Neural cell (in vitro differentiated cells): ENCODE measurements around the gene STN1. TPM values are rescaled to one million over a fixed set of nuclear protein-coding genes. Genes with fewer than 3 reads are reported as not detected.

Experiments
- H2AFZ ChIP-seq: fragments of 200-600, 300-800 bp; sonication (generic), shearing (Covaris generic); 2 replicates; pipeline ENCODE4 v1.6.0; 2014; ENCODE audit warnings: low read depth, mild to moderate bottlenecking, antibody characterized with exemption, low read length, moderate library complexity
- H3F3A ChIP-seq: fragments of 200-600 bp; shearing (Covaris generic); 2 replicates; pipeline ENCODE4 v1.6.1; 2016; ENCODE audit warnings: mild to moderate bottlenecking, moderate library complexity, mixed read lengths, antibody characterized with exemption, low read length; ENCODE audit not compliant: insufficient read depth, poor library complexity, severe bottlenecking
- H3K27ac ChIP-seq: fragments of 200-600, 300-800 bp; sonication (generic), shearing (Covaris generic); 2 replicates; pipeline ENCODE4 v1.5.1; 2014; ENCODE audit warnings: mild to moderate bottlenecking, low read length, moderate library complexity
- H3K27me3 ChIP-seq: fragments of 300-800, 200-600 bp; sonication (generic), shearing (Covaris generic); 2 replicates; pipeline ENCODE4 v1.6.0; 2014; ENCODE audit warnings: mild to moderate bottlenecking, low read depth, low read length, moderate library complexity; ENCODE audit not compliant: insufficient read depth
- H3K36me3 ChIP-seq: fragments of 300-800, 200-600 bp; sonication (generic), shearing (Covaris generic); 2 replicates; pipeline ENCODE4 v1.5.1; 2014; ENCODE audit warnings: mild to moderate bottlenecking, antibody characterized with exemption, low read length, moderate library complexity; ENCODE audit not compliant: insufficient read depth
- H3K4me2 ChIP-seq: fragments of 300-800, 200-600 bp; sonication (generic), shearing (Covaris generic); 2 replicates; pipeline ENCODE4 v1.6.0; 2014; ENCODE audit warnings: mild to moderate bottlenecking, low read length
- H3K4me3 ChIP-seq: fragments of 300-800, 200-600 bp; sonication (generic), shearing (Covaris generic); 2 replicates; pipeline ENCODE4 v1.5.1; 2014; ENCODE audit warnings: mild to moderate bottlenecking, low read length, moderate library complexity
- H3K79me2 ChIP-seq: fragments of 200-600 bp; shearing (Covaris generic); replicated peaks from 2 replicates; pipeline ENCODE4 v1.6.0; 2014; ENCODE audit warnings: mild to moderate bottlenecking, low read length, moderate library complexity; ENCODE audit not compliant: insufficient read depth
- H3K9ac ChIP-seq: fragments of 300-800, 200-600 bp; sonication (generic), shearing (Covaris generic); 2 replicates; pipeline ENCODE4 v1.6.1; 2016; ENCODE audit warnings: mild to moderate bottlenecking, low read length, mixed read lengths
- H3K9me2 ChIP-seq: fragments of 200-600 bp; shearing (Covaris generic); 2 replicates; pipeline ENCODE4 v1.6.1; 2016; ENCODE audit warnings: mild to moderate bottlenecking, low read length, mixed read lengths; ENCODE audit not compliant: insufficient read depth
- H3K9me3 ChIP-seq: fragments of 200-600, 300-800 bp; sonication (generic), shearing (Covaris generic); 2 replicates; pipeline ENCODE4 v1.6.1; 2016; ENCODE audit warnings: mild to moderate bottlenecking, mixed run types, low read length, moderate library complexity, mixed read lengths
- H4K20me1 ChIP-seq: fragments of 200-600 bp; shearing (Covaris generic); 2 replicates; pipeline ENCODE4 v1.6.1; 2016; ENCODE audit warnings: mild to moderate bottlenecking, mixed run types; ENCODE audit not compliant: insufficient read depth
- CTCF ChIP-seq: fragments of 450-650 bp; IDR thresholded peaks from 2 replicates; pipeline ENCODE4 v1.5.1; 2014; ENCODE audit warnings: antibody characterized with exemption, mild to moderate bottlenecking, moderate library complexity; ENCODE audit not compliant: poor library complexity, severe bottlenecking
- EP300 ChIP-seq: fragments of 450-650 bp; conservative IDR thresholded peaks from 2 replicates; pipeline ENCODE4 v1.6.1; 2014; ENCODE audit warnings: antibody characterized with exemption, mild to moderate bottlenecking, moderate library complexity; ENCODE audit not compliant: poor library complexity, severe bottlenecking
- EZH2 ChIP-seq: fragments of 200-600, 300-800 bp; shearing (Covaris generic), sonication (generic); IDR thresholded peaks from 2 replicates; pipeline ENCODE4 v1.6.1; 2014; ENCODE audit warnings: antibody characterized with exemption, low read length, borderline replicate concordance, mild to moderate bottlenecking; ENCODE audit not compliant: insufficient read depth, poor library complexity, severe bottlenecking
- MXI1 ChIP-seq: fragments of 450-650 bp; conservative IDR thresholded peaks from 2 replicates; pipeline ENCODE4 v1.6.1; 2014; ENCODE audit warnings: antibody characterized with exemption, mild to moderate bottlenecking; ENCODE audit not compliant: poor library complexity, severe bottlenecking
- POLR2AphosphoS5 ChIP-seq: IDR thresholded peaks from 2 replicates; pipeline ENCODE4 v1.6.1; 2012
- RAD21 ChIP-seq: fragments of 450-650 bp; conservative IDR thresholded peaks from 2 replicates; pipeline ENCODE4 v1.6.1; 2014; ENCODE audit warnings: antibody characterized with exemption, mild to moderate bottlenecking, moderate library complexity
- REST ChIP-seq: IDR thresholded peaks from 2 replicates; pipeline ENCODE4 v1.6.1; 2012; ENCODE audit warnings: borderline replicate concordance
- SMC3 ChIP-seq: fragments of 450-650 bp; conservative IDR thresholded peaks from 2 replicates; pipeline ENCODE4 v1.6.1; 2014; ENCODE audit warnings: antibody characterized with exemption, mild to moderate bottlenecking, moderate library complexity; ENCODE audit not compliant: poor library complexity
- TAF1 ChIP-seq: IDR thresholded peaks from 2 replicates; pipeline ENCODE4 v1.6.1; 2012; ENCODE audit warnings: low read depth
- polyA plus RNA-seq: library from polyadenylated mRNA; depleted of rRNA; stranded (reverse); fragments of >200 nt; gene quantifications from 2 replicates; pipeline ENCODE4 v1.2.3, GENCODE V29; 2014

The STN1 gene
- polyA plus RNA-seq, 1 donor from 2014 or later: 9.4 TPM

- no peaks in the 10 kb centered on the region for H3K36me3 ChIP-seq
- H2AFZ ChIP-seq: no peak overlapping the region
- no peaks in the 10 kb centered on the region for H3F3A ChIP-seq
- TF ChIP-seq EP300: no peak
- TF ChIP-seq MXI1: no peak
- no peak for TF ChIP-seq SMC3
- TF ChIP-seq RAD21: no peak
- TF ChIP-seq CTCF: no peak
- TF ChIP-seq POLR2AphosphoS5: no peak
- TF ChIP-seq REST: no peak
- TF ChIP-seq EZH2: no peak
- TF ChIP-seq TAF1: no peak
- H4K20me1 ChIP-seq: no peaks in the 10 kb centered on the region
- H3K9me3 ChIP-seq: no peaks in the 10 kb centered on the region
- no peaks in the 10 kb centered on the region for H3K79me2 ChIP-seq
- no peak overlapping the region for H3K27ac ChIP-seq
- no peaks in the 10 kb centered on the region for H3K27me3 ChIP-seq
- no peaks in the 10 kb centered on the region for H3K9me2 ChIP-seq
- no peak overlapping the region for H3K9ac ChIP-seq
- no peak overlapping the region for H3K4me3 ChIP-seq
- H3K4me2 ChIP-seq: no peak overlapping the region
Observed at GRCh38 chr10:103839519-103839871, 78.5 kb downstream of the STN1 start.

- no peak for TF ChIP-seq POLR2AphosphoS5
- TF ChIP-seq CTCF: no peak
- no peak for TF ChIP-seq EP300
- no peak for TF ChIP-seq TAF1
- TF ChIP-seq REST: no peak
- TF ChIP-seq MXI1: no peak
- no peaks in the 10 kb centered on the region for H3K9me2 ChIP-seq
- no peaks in the 10 kb centered on the region for H3K79me2 ChIP-seq
- H3K36me3 ChIP-seq: no peaks in the 10 kb centered on the region
- H3F3A ChIP-seq: no peaks in the 10 kb centered on the region
- no peaks in the 10 kb centered on the region for H3K27me3 ChIP-seq
- H2AFZ ChIP-seq: no peak overlapping the region
- no peak overlapping the region for H3K4me2 ChIP-seq
- H3K9me3 ChIP-seq: no peaks in the 10 kb centered on the region
- H3K4me3 ChIP-seq: no peak overlapping the region
- H3K27ac ChIP-seq: no peak overlapping the region
- no peaks in the 10 kb centered on the region for H4K20me1 ChIP-seq
- no peak overlapping the region for H3K9ac ChIP-seq
Observed at GRCh38 chr10:103838862-103839518, 79.0 kb downstream of the STN1 start.
